Breast epithelium (tissue), 3 donors: Measurements from ENCODE around the gene LACC1.

Source experiments
- POLR2A ChIP-seq: fragments of 450-650 bp; IDR thresholded peaks from one replicate; pipeline ENCODE4 v1.6.1; 2016; ENCODE audit warnings: antibody characterized with exemption, mild to moderate bottlenecking, moderate library complexity
- POLR2AphosphoS5 ChIP-seq, 3 donors: sonication (generic); formaldehyde crosslinking; IDR thresholded peaks; one replicate each; pipeline ENCODE4 v1.6.1; 2017; ENCODE audit warnings: antibody characterized with exemption in 3 of 3
- TF ChIP-seq, protein P1 (sequence below), 3 donors: fragments of 450-650 bp; IDR thresholded peaks; one replicate each; pipeline ENCODE4 v1.5.1; 2016 to 2017; ENCODE audit warnings: antibody characterized with exemption in 3 of 3, mild to moderate bottlenecking in 3 of 3, moderate library complexity in 3 of 3

DNA sequence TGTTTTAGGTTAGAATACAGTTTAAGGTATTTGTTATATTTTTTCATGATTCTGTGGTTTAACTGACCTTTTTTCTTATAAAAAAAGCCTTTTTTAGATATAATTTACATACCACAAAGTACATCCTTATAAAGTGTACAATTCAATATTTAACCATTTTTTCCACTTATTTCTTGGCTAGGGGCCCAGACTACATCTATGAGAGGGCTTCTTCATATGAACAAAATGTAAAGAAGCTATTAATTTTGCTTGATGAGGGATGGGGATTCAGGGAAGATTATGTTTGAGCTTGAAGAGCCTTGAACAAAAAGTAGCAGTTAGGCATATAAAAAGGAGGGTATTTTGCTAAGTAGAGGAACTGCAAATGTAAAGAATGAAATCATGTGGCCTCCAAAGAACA, 2.4 kb upstream of the LACC1 start:
- TF ChIP-seq POLR2AphosphoS5 (IDR thresholded peaks at IDR 0.05) = no peak
- TF ChIP-seq, protein P1, sequence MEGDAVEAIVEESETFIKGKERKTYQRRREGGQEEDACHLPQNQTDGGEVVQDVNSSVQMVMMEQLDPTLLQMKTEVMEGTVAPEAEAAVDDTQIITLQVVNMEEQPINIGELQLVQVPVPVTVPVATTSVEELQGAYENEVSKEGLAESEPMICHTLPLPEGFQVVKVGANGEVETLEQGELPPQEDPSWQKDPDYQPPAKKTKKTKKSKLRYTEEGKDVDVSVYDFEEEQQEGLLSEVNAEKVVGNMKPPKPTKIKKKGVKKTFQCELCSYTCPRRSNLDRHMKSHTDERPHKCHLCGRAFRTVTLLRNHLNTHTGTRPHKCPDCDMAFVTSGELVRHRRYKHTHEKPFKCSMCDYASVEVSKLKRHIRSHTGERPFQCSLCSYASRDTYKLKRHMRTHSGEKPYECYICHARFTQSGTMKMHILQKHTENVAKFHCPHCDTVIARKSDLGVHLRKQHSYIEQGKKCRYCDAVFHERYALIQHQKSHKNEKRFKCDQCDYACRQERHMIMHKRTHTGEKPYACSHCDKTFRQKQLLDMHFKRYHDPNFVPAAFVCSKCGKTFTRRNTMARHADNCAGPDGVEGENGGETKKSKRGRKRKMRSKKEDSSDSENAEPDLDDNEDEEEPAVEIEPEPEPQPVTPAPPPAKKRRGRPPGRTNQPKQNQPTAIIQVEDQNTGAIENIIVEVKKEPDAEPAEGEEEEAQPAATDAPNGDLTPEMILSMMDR (IDR thresholded peaks at IDR 0.05) = no peak
- no peak for TF ChIP-seq POLR2A
